ENCODE measurements around the gene LTBP1.

Gene LTBP1

GRCh38 chr2:33009249-33009648 lies 62.5 kb downstream of the LTBP1 start:
- H3K27me3 ChIP-seq (ENCODE audit: control insufficient read depth, insufficient read depth, low read length), result no peaks in the 10 kb centered on the region
- H3K9ac ChIP-seq (ENCODE audit: low read length), result no peak overlapping the region
- no peak overlapping the region for H3K27ac ChIP-seq (ENCODE audit: low read depth, low read length)
- H3K36me3 ChIP-seq (ENCODE audit: control insufficient read depth, insufficient read depth, low read length), result no peaks in the 10 kb centered on the region
- no peaks in the 10 kb centered on the region for H3K4me1 ChIP-seq (ENCODE audit: control insufficient read depth, insufficient read depth, low read length)
- H3K4me3 ChIP-seq (ENCODE audit: low read length), result no peak overlapping the region

GRCh38 chr2:33011373-33011772 lies 64.6 kb downstream of the LTBP1 start:
- Histone ChIP-seq H3K4me1 (ENCODE audit: control insufficient read depth, insufficient read depth, low read length) (no peaks in the 10 kb centered on the region), H3K4me3 (ENCODE audit: low read length) (no peak overlapping the region), H3K9ac (ENCODE audit: low read length) (no peak overlapping the region), H3K27me3 (ENCODE audit: control insufficient read depth, insufficient read depth, low read length) (no peaks in the 10 kb centered on the region), H3K36me3 (ENCODE audit: control insufficient read depth, insufficient read depth, low read length) (no peaks in the 10 kb centered on the region), H3K27ac (ENCODE audit: low read depth, low read length) (no peak overlapping the region)

- Histone ChIP-seq H3K36me3 (ENCODE audit: control insufficient read depth, insufficient read depth, low read length) (no peaks in the 10 kb centered on the region), H3K27ac (ENCODE audit: low read depth, low read length) (no peak overlapping the region), H3K9ac (ENCODE audit: low read length) (no peak overlapping the region), H3K4me3 (ENCODE audit: low read length) (no peak overlapping the region), H3K4me1 (ENCODE audit: control insufficient read depth, insufficient read depth, low read length) (no peaks in the 10 kb centered on the region), H3K27me3 (ENCODE audit: control insufficient read depth, insufficient read depth, low read length) (no peaks in the 10 kb centered on the region)
These were observed 65.2 kb downstream of the LTBP1 start for GRCh38 chr2:33011941-33012340.

- H3K4me3 ChIP-seq (ENCODE audit: low read length), result no peak overlapping the region
- no peak overlapping the region for H3K27ac ChIP-seq (ENCODE audit: low read depth, low read length)
These were observed 66.9 kb downstream of the LTBP1 start for GRCh38 chr2:33013684-33014110.

GRCh38 chr2:33014268-33014667 lies 67.5 kb downstream of the LTBP1 start:
- no peak overlapping the region for H3K9ac ChIP-seq (ENCODE audit: low read length)
- H3K4me3 ChIP-seq (ENCODE audit: low read length), result no peak overlapping the region
- no peak overlapping the region for H3K27ac ChIP-seq (ENCODE audit: low read depth, low read length)
- H3K27me3 ChIP-seq (ENCODE audit: control insufficient read depth, insufficient read depth, low read length), result no peaks in the 10 kb centered on the region
- no peaks in the 10 kb centered on the region for H3K4me1 ChIP-seq (ENCODE audit: control insufficient read depth, insufficient read depth, low read length)
- H3K36me3 ChIP-seq (ENCODE audit: control insufficient read depth, insufficient read depth, low read length), result no peaks in the 10 kb centered on the region

More at GRCh38 chr2:33013684-33014110, 66.9 kb downstream of the LTBP1 start:
- Histone ChIP-seq H3K27me3 (ENCODE audit: control insufficient read depth, insufficient read depth, low read length) (no peaks in the 10 kb centered on the region), H3K4me1 (ENCODE audit: control insufficient read depth, insufficient read depth, low read length) (no peaks in the 10 kb centered on the region), H3K9ac (ENCODE audit: low read length) (no peak overlapping the region), H3K36me3 (ENCODE audit: control insufficient read depth, insufficient read depth, low read length) (no peaks in the 10 kb centered on the region)

- no peaks in the 10 kb centered on the region for H3K4me1 ChIP-seq (ENCODE audit: control insufficient read depth, insufficient read depth, low read length)
- H3K27me3 ChIP-seq (ENCODE audit: control insufficient read depth, insufficient read depth, low read length), result no peaks in the 10 kb centered on the region
- H3K27ac ChIP-seq (ENCODE audit: low read depth, low read length), result no peak overlapping the region
- H3K36me3 ChIP-seq (ENCODE audit: control insufficient read depth, insufficient read depth, low read length), result no peaks in the 10 kb centered on the region
- H3K4me3 ChIP-seq (ENCODE audit: low read length), result no peak overlapping the region
- no peak overlapping the region for H3K9ac ChIP-seq (ENCODE audit: low read length)
These were observed 68.8 kb downstream of the LTBP1 start for GRCh38 chr2:33015421-33016142.

- no peak overlapping the region for H3K4me3 ChIP-seq (ENCODE audit: low read length)
- H3K36me3 ChIP-seq (ENCODE audit: control insufficient read depth, insufficient read depth, low read length), result no peaks in the 10 kb centered on the region
These were observed 71.5 kb downstream of the LTBP1 start for GRCh38 chr2:33018271-33018670.

GRCh38 chr2:33019796-33020195 lies 73.0 kb downstream of the LTBP1 start:
- Histone ChIP-seq H3K9ac (ENCODE audit: low read length) (no peak overlapping the region), H3K36me3 (ENCODE audit: control insufficient read depth, insufficient read depth, low read length) (no peaks in the 10 kb centered on the region), H3K27ac (ENCODE audit: low read depth, low read length) (no peak overlapping the region), H3K27me3 (ENCODE audit: control insufficient read depth, insufficient read depth, low read length) (no peaks in the 10 kb centered on the region), H3K4me3 (ENCODE audit: low read length) (no peak overlapping the region), H3K4me1 (ENCODE audit: control insufficient read depth, insufficient read depth, low read length) (no peaks in the 10 kb centered on the region)

More at GRCh38 chr2:33018271-33018670, 71.5 kb downstream of the LTBP1 start:
- Histone ChIP-seq H3K27ac (ENCODE audit: low read depth, low read length) (no peak overlapping the region), H3K9ac (ENCODE audit: low read length) (no peak overlapping the region), H3K4me1 (ENCODE audit: control insufficient read depth, insufficient read depth, low read length) (no peaks in the 10 kb centered on the region), H3K27me3 (ENCODE audit: control insufficient read depth, insufficient read depth, low read length) (no peaks in the 10 kb centered on the region)

- no peak overlapping the region for H3K4me3 ChIP-seq (ENCODE audit: low read length)
- no peaks in the 10 kb centered on the region for H3K4me1 ChIP-seq (ENCODE audit: control insufficient read depth, insufficient read depth, low read length)
- H3K27ac ChIP-seq (ENCODE audit: low read depth, low read length), result no peak overlapping the region
- H3K9ac ChIP-seq (ENCODE audit: low read length), result no peak overlapping the region
- H3K36me3 ChIP-seq (ENCODE audit: control insufficient read depth, insufficient read depth, low read length), result no peaks in the 10 kb centered on the region
- no peaks in the 10 kb centered on the region for H3K27me3 ChIP-seq (ENCODE audit: control insufficient read depth, insufficient read depth, low read length)
These were observed 74.1 kb downstream of the LTBP1 start for GRCh38 chr2:33020883-33021282.

GRCh38 chr2:33021542-33022227 lies 74.9 kb downstream of the LTBP1 start:
- Histone ChIP-seq H3K36me3 (ENCODE audit: control insufficient read depth, insufficient read depth, low read length) (no peaks in the 10 kb centered on the region), H3K27ac (ENCODE audit: low read depth, low read length) (no peak overlapping the region), H3K9ac (ENCODE audit: low read length) (no peak overlapping the region), H3K4me1 (ENCODE audit: control insufficient read depth, insufficient read depth, low read length) (no peaks in the 10 kb centered on the region), H3K27me3 (ENCODE audit: control insufficient read depth, insufficient read depth, low read length) (no peaks in the 10 kb centered on the region), H3K4me3 (ENCODE audit: low read length) (no peak overlapping the region)

- no peak overlapping the region for H3K9ac ChIP-seq (ENCODE audit: low read length)
- no peak overlapping the region for H3K27ac ChIP-seq (ENCODE audit: low read depth, low read length)
- H3K36me3 ChIP-seq (ENCODE audit: control insufficient read depth, insufficient read depth, low read length), result no peaks in the 10 kb centered on the region
- H3K27me3 ChIP-seq (ENCODE audit: control insufficient read depth, insufficient read depth, low read length), result no peaks in the 10 kb centered on the region
- no peak overlapping the region for H3K4me3 ChIP-seq (ENCODE audit: low read length)
- H3K4me1 ChIP-seq (ENCODE audit: control insufficient read depth, insufficient read depth, low read length), result no peaks in the 10 kb centered on the region
These were observed 75.7 kb downstream of the LTBP1 start for GRCh38 chr2:33022395-33022985.

- Histone ChIP-seq H3K9ac (ENCODE audit: low read length) (no peak overlapping the region), H3K27me3 (ENCODE audit: control insufficient read depth, insufficient read depth, low read length) (no peaks in the 10 kb centered on the region), H3K36me3 (ENCODE audit: control insufficient read depth, insufficient read depth, low read length) (no peaks in the 10 kb centered on the region), H3K4me1 (ENCODE audit: control insufficient read depth, insufficient read depth, low read length) (no peaks in the 10 kb centered on the region), H3K27ac (ENCODE audit: low read depth, low read length) (peak overlapping the region; percentile 13), H3K4me3 (ENCODE audit: low read length) (no peak overlapping the region)
These were observed 76.4 kb downstream of the LTBP1 start for GRCh38 chr2:33022989-33023727.
